ENCODE data around the gene STEEP1.

The STEEP1 gene

GRCh38 chrX:119565107-119565663 lies at the start of gene STEEP1:
Gene STEEP1, minus strand, starts transcription at chrX:119565409. Its CDS starts 54 bp downstream, at chrX:119565355.
- intact Hi-C loops (cut with DNase I), result no loop called here
- DNase-seq, result peak; percentile 63 to 96 (median 76)

DNA sequence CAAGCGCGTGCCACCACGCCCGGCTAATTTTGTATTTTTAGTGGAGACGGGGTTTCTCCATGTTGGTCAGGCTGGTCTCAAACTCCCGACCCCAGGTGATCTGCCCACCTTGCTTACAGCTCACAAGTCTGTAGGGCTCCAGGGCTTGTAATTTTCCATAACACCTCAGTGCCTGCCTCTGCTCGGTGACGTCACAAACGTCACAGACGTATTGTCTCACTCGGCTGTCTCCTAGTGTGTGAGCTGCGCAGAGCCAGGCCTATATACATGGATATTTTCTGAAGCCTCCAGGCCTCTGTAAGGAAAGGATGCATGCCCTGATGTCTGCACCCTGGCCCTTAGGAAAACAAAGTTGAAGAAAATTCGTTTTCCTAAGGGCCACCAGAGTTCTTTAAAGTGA lies 49.6 kb upstream of the STEEP1 start:
- intact Hi-C loops (cut with DNase I), result no loop called here
- DNase-seq, result no peak

DNA sequence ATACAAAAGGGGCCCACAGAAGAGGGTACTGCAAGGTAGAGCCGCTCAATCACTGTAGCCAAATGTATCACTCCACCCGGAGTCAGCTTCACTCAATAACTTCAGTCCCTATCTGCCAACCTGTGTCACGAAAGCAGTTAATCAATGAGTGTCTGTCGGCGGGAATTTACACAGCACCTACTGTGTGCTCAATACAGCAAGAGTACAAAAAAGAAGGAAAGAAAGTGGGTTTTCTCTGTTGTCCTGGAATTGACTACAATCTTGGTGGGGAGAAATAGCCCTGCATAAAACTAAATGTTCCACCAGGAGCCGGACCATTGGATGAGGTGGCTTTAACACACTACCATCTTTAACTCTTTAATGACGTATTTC lies 41.8 kb upstream of the STEEP1 start:
- intact Hi-C loops (cut with DNase I), result loop anchor here (5.0 kb wide), 1 partner anchor 185 kb away; the partner anchor contains the start of gene RPL39

GRCh38 chrX:119606280-119607017 lies 41.2 kb upstream of the STEEP1 start, which contains the start of gene NKRF:
Gene NKRF, minus strand, starts transcription at chrX:119606424.
- DNase-seq, result peak; percentile 74 to 97 (median 85)
- intact Hi-C loops (cut with DNase I), result loop anchor here (1.0 to 5.0 kb wide), 2 partner anchors 34 to 186 kb away; partner anchors contain the start of gene RPL39

More for the DNA sequence above, 41.8 kb upstream of the STEEP1 start:
- no peak for DNase-seq

GRCh38 chrX:119605464-119606279 lies 40.5 kb upstream of the STEEP1 start:
- peak in 9 of 10 donors; percentile 20 to 90 (median 45) for DNase-seq
- intact Hi-C loops (cut with DNase I), result loop anchor here (1.0 to 5.0 kb wide), 2 partner anchors 33 to 187 kb away; partner anchors contain the start of gene RPL39

DNA sequence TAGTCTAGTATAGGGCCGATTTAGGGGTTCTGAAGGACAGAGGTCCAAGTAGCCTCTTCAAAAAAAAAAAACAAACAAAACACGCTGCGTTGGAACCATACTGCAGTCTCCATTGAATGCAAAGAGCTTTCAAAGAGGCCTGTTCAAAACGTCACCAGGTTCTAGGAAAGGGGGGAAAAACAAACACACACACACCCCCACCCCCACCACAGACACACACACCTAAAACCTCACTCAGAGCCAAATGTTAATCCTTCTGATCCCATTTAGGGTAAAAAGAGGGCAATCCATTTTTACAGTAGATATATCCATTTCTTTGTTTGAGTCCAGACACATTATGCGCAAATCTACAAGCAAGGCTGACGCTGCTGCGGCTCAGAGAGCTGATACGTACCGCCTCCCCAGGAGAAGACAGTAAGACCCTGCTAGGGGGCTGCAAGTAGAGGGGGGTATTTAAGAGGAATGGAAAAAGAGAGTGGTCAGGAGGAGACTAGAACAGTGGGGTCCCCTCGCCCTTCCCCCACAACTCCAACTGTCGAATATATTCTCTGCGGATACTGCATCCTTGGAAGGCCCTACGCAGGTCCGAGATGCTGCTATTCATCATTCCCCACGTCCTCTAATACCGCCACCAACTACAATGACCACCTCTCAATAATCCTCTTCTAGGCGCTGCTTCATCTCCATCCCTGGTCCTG lies 39.7 kb upstream of the STEEP1 start:
- intact Hi-C loops (cut with DNase I), result loop anchor here (5.0 kb wide), 1 partner anchor 187 kb away; the partner anchor contains the start of gene RPL39
- no peak for DNase-seq

DNA sequence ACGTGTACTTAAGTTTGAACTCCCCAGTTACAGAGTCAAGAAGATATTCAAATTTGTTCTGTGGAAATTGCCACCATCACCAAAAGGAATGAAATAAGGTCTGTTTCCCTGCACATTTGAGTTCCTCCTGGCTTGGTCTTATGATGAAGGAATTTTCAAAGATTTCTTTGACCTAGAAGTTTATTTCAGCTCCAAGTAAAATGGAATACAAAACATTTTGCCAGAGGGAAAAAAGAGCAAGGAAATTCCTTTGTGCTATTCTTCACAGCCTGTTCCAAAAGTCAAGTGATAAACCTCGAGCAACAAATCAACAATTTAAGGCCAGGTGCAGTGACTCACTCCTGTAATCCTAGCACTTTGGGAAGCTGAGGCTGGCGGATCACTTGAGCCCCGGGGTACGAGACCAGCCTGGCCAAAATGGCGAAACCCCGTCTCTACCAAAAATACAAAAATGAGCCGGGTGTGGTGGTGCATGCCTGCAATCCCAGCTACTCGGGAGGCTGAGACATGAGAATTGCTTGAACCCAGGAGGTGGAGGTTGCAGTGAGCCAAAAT lies 37.6 kb upstream of the STEEP1 start:
- intact Hi-C loops (cut with DNase I), result no loop called here

GRCh38 chrX:119589810-119590209 lies 24.6 kb upstream of the STEEP1 start:
- intact Hi-C loops (cut with DNase I), result no loop called here
- no peak for DNase-seq

More for the DNA sequence above, 37.6 kb upstream of the STEEP1 start:
- DNase-seq, result no peak

GRCh38 chrX:119583431-119584059 lies 18.3 kb upstream of the STEEP1 start:
- intact Hi-C loops (cut with DNase I), result no loop called here

GRCh38 chrX:119579414-119579813 lies 14.2 kb upstream of the STEEP1 start:
- intact Hi-C loops (cut with DNase I), result no loop called here
- no peak for DNase-seq

More at GRCh38 chrX:119583431-119584059, 18.3 kb upstream of the STEEP1 start:
- no peak for DNase-seq

GRCh38 chrX:119574394-119575266 lies 9.4 kb upstream of the STEEP1 start, which contains the start of gene UBE2A:
Gene UBE2A, plus strand, starts transcription at chrX:119574563. Its CDS starts 149 bp downstream, at chrX:119574712.
- DNase-seq, result peak; percentile 65 to 96 (median 78)
- intact Hi-C loops (cut with DNase I), result no loop called here

DNA sequence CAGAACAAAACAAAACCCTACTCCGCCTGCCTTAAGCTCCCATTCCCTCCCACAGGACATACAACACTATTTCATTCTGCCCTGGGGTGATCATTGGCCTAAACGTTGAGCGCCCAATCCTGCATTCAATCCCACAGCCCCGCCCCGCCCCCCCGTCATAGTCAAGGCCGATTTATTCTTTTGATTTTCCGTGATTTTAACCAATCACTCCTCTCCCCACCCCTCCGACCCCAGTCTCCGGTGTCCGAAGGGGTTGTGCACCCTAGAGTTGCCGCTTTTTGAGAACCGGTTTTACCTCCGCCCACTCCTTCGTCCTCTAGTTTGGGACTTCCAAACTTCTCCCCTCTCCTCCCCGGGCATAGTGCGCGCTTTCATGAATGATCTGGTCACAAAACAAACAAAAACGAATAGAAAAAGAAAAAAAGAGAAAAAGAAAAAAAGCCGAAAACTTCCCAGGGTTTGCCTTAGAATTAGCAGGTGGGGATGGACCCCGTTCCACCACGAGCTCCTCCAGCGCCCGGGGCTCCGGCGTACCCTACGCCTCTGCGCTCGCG lies 8.7 kb upstream of the STEEP1 start:
- intact Hi-C loops (cut with DNase I), result no loop called here
- DNase-seq, result peak in 4 of 10 donors; percentile 7 to 59 (median 9)

- intact Hi-C loops (cut with DNase I), result no loop called here
Measured at GRCh38 chrX:119573222-119573621, 8.0 kb upstream of the STEEP1 start.

DNA sequence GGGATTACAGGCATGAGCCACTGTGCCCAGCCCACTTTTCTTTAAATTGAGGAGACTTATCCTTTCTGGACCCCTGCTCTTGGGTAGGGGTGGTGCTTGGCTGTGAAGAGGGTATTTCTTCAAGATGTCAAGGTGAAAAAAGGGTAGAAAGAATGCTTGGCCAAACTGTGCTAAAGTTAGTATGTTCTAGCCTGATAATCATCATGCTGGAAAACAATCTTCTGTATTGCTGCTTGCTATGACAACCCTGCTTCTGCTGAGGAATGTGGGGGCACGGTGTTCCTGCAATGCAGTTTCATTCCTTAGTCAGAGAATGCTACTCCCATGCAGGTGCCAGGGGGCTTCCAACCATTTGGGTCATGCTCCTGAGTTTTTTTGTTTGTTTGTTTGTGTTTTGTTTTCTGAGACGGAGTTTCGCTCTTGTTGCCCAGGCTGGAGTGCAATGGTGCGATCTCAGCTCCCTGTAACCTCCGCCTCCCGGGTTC lies 5.2 kb upstream of the STEEP1 start:
- intact Hi-C loops (cut with DNase I), result no loop called here

More at GRCh38 chrX:119573222-119573621, 8.0 kb upstream of the STEEP1 start:
- DNase-seq, result no peak

GRCh38 chrX:119552508-119552907 lies 12.7 kb downstream of the STEEP1 start:
- no peak for DNase-seq
- intact Hi-C loops (cut with DNase I), result no loop called here

More for the DNA sequence above, 5.2 kb upstream of the STEEP1 start:
- no peak for DNase-seq

- DNase-seq, result no peak
- intact Hi-C loops (cut with DNase I), result no loop called here
Measured at GRCh38 chrX:119549327-119550016, 15.7 kb downstream of the STEEP1 start.

DNA sequence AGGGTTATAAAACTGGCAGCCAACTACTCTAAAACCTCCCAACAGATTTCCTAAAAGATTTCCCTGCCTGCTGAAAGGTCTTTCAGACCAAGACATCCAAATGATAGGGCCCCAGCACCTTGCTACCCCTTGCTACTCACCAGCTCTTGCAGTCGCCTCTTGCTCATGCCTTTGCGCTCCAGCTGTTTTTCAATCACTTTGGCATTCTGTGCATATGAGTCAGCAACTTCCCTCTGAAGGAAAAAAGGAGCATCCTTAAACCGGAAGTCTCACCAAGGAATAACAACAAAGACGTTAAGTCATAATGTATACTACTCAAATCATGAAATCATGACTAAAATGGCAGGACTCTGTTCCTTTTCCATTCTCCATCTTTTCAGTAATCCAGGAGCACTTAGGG lies 24.0 kb downstream of the STEEP1 start:
- intact Hi-C loops (cut with DNase I), result no loop called here
- no peak for DNase-seq

All from posterior cingulate gyrus (tissue), 11 donors.